AG04449 (cell line): ENCODE data around the gene CST8.

ENCODE experiments used
- CTCF ChIA-PET: fragments of 350-600 bp; formaldehyde crosslinking; extraction: SDS; loops from one replicate; lab custom pipeline; 2021; ENCODE audit warnings: antibody characterized with exemption; lab: Yijun Ruan, JAX
- POLR2A ChIA-PET: fragments of 400-600, 350-600 bp; formaldehyde crosslinking; extraction: SDS; loops from one replicate; lab custom pipeline; 2020; ENCODE audit warnings: antibody characterized with exemption, inconsistent platforms; lab: Yijun Ruan, JAX
- DNase-seq: peaks from one replicate; pipeline ENCODE4 v3.0.0-alpha.2; 2010; ENCODE audit warnings: low read depth, low spot score
- H3K4me3 ChIP-seq: 2 replicates; pipeline ENCODE4 v1.5.1; 2011; ENCODE audit warnings: low read depth, mild to moderate bottlenecking, control low read depth, low read length
- CTCF ChIP-seq: IDR thresholded peaks from one replicate; pipeline ENCODE4 v1.5.1; 2011; ENCODE audit warnings: mild to moderate bottlenecking, moderate library complexity, low read length, control low read depth, inconsistent platforms; ENCODE audit not compliant: insufficient read depth; ENCODE audit errors: missing control alignments

The CST8 gene

GRCh38 chr20:23488470-23488869 lies 2.4 kb upstream of the CST8 start:
- DNase-seq, result no peak
- no peak overlapping the region for H3K4me3 ChIP-seq
- TF ChIP-seq CTCF, result no peak
- CTCF ChIA-PET, result no interaction called here
- POLR2A ChIA-PET, result no interaction called here

- no peak overlapping the region for H3K4me3 ChIP-seq
- POLR2A ChIA-PET, result no interaction called here
- no peak for DNase-seq
- no peak for TF ChIP-seq CTCF
- CTCF ChIA-PET, result no interaction called here
Observed at GRCh38 chr20:23488996-23489395, 1.9 kb upstream of the CST8 start.

GRCh38 chr20:23492292-23492691 lies 1.4 kb downstream of the CST8 start:
- CTCF ChIA-PET, result no interaction called here
- DNase-seq, result no peak
- POLR2A ChIA-PET, result no interaction called here
- no peak for TF ChIP-seq CTCF
- H3K4me3 ChIP-seq, result no peak overlapping the region

- no peak overlapping the region for H3K4me3 ChIP-seq
- CTCF ChIA-PET, result no interaction called here
- no peak for TF ChIP-seq CTCF
- DNase-seq, result no peak
- POLR2A ChIA-PET, result no interaction called here
Observed at GRCh38 chr20:23493172-23493772, 2.4 kb downstream of the CST8 start.

GRCh38 chr20:23497536-23497935 lies 6.6 kb downstream of the CST8 start:
- CTCF ChIA-PET, result no interaction called here
- no peak for TF ChIP-seq CTCF
- DNase-seq, result no peak
- no peak overlapping the region for H3K4me3 ChIP-seq
- POLR2A ChIA-PET, result no interaction called here

GRCh38 chr20:23501926-23502325 lies 11.0 kb downstream of the CST8 start:
- CTCF ChIA-PET, result no interaction called here
- TF ChIP-seq CTCF, result no peak
- POLR2A ChIA-PET, result no interaction called here
- no peak overlapping the region for H3K4me3 ChIP-seq
- DNase-seq, result no peak
